SK-N-MC (cell line): ENCODE results near the gene SNX6.

ENCODE experiments used
- EZH2 ChIP-seq: fragments of 200-600 bp; sonication (generic); IDR thresholded peaks from one replicate; pipeline ENCODE4 v1.6.1; 2017; ENCODE audit warnings: antibody characterized with exemption
- FOXP2 ChIP-seq: optimal IDR thresholded peaks from 2 replicates; pipeline ENCODE3; 2011; ENCODE audit warnings: mild to moderate bottlenecking, moderate library complexity; ENCODE audit not compliant: insufficient read depth; ENCODE audit errors: extremely low read length, control extremely low read depth
- POLR2AphosphoS5 ChIP-seq: IDR thresholded peaks from 2 replicates; pipeline ENCODE4 v1.6.1; 2012; ENCODE audit warnings: mild to moderate bottlenecking, low read depth, low read length, borderline replicate concordance

GRCh38 chr14:34665785-34666435, 36.0 kb upstream of the SNX6 start:
- TF ChIP-seq EZH2: no peak
- TF ChIP-seq POLR2AphosphoS5: peak; percentile 55; the same call in 1 of the 2 replicates
- no peak for TF ChIP-seq FOXP2
